GM21515 (cell line): Measurements from ENCODE around the gene CSRP1.
"Not testable (repeated sequence)": the region's sequence is repeated elsewhere in the genome, so short reads cannot be mapped to it uniquely, and the experiment has no call there.

Source experiments
- ATAC-seq: cut with Tn5 transposase; IDR thresholded peaks from one replicate; pipeline ENCODE4 v1.9.1; 2021; ENCODE audit not compliant: unreplicated experiment

The CSRP1 gene

GRCh38 chr1:201497935-201498509 lies 8.9 kb downstream of the CSRP1 start:
- ATAC-seq = no peak

GRCh38 chr1:201496296-201496690 lies 10.6 kb downstream of the CSRP1 start:
- ATAC-seq = no peak

- no peak for ATAC-seq
Observed at GRCh38 chr1:201495551-201496295, 11.2 kb downstream of the CSRP1 start.

- ATAC-seq = no peak
Observed at GRCh38 chr1:201493757-201494617, 12.9 kb downstream of the CSRP1 start.

- not testable (repeated sequence) for ATAC-seq
Observed at GRCh38 chr1:201493026-201493656, 13.8 kb downstream of the CSRP1 start.

- no peak for ATAC-seq
Observed at GRCh38 chr1:201491896-201492511, 14.9 kb downstream of the CSRP1 start.

- ATAC-seq = no peak
Observed at GRCh38 chr1:201490708-201491131, 16.2 kb downstream of the CSRP1 start.

GRCh38 chr1:201489643-201490261 lies 17.2 kb downstream of the CSRP1 start:
- ATAC-seq = no peak

- no peak for ATAC-seq
Observed at GRCh38 chr1:201488830-201489589, 17.9 kb downstream of the CSRP1 start.

- no peak for ATAC-seq
Observed at GRCh38 chr1:201487742-201488141, 19.2 kb downstream of the CSRP1 start.

GRCh38 chr1:201486187-201486586 lies 20.7 kb downstream of the CSRP1 start:
- no peak for ATAC-seq

GRCh38 chr1:201485184-201485774 lies 21.6 kb downstream of the CSRP1 start:
- ATAC-seq = no peak

GRCh38 chr1:201483373-201483949 lies 23.5 kb downstream of the CSRP1 start:
- ATAC-seq = no peak

- ATAC-seq = no peak
Observed at GRCh38 chr1:201482755-201483154, 24.2 kb downstream of the CSRP1 start.

GRCh38 chr1:201481761-201482493 lies 25.0 kb downstream of the CSRP1 start:
- ATAC-seq = peak; percentile 66

GRCh38 chr1:201481004-201481380 lies 25.9 kb downstream of the CSRP1 start:
- ATAC-seq = no peak

GRCh38 chr1:201480231-201481003 lies 26.5 kb downstream of the CSRP1 start:
- peak; percentile 51 for ATAC-seq
